DND-41 (cell line): ENCODE results near the gene FAM229A.
"Not testable (repeated sequence)": the region's sequence is repeated elsewhere in the genome, so short reads cannot be mapped to it uniquely, and the experiment has no call there.

Experiments used
- EZH2 ChIP-seq: IDR thresholded peaks from 3 replicates; pipeline ENCODE4 v1.6.1; 2012; ENCODE audit warnings: borderline replicate concordance, low read depth, mild to moderate bottlenecking, moderate library complexity, low read length, inconsistent platforms; ENCODE audit not compliant: severe bottlenecking
- TF ChIP-seq, protein P1 (sequence below): IDR thresholded peaks from 2 replicates; pipeline ENCODE4 v1.5.1; 2012; ENCODE audit warnings: borderline replicate concordance, low read length, moderate library complexity, mild to moderate bottlenecking; ENCODE audit not compliant: poor library complexity, severe bottlenecking; ENCODE audit errors: extremely low read depth

DNA sequence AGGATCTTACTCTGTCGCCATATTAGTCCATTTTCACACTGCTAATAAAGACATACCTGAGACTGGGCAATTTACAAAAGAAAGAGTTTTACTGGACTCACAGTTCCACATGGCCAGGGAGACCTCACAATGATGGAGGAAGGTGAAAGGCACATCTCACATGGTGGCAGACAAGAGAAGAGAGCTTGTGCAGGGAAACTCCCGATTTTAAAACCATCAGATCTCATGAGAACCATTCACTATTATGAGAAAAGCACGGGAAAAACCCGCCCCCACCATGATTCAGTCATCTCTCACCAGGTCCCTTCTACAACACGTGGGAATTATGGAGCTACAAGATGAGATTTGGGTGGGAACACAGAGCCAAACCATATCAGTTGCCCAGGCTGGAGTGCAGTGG lies 34.2 kb upstream of the FAM229A start:
- not testable (repeated sequence) for TF ChIP-seq EZH2
- TF ChIP-seq, protein P1, sequence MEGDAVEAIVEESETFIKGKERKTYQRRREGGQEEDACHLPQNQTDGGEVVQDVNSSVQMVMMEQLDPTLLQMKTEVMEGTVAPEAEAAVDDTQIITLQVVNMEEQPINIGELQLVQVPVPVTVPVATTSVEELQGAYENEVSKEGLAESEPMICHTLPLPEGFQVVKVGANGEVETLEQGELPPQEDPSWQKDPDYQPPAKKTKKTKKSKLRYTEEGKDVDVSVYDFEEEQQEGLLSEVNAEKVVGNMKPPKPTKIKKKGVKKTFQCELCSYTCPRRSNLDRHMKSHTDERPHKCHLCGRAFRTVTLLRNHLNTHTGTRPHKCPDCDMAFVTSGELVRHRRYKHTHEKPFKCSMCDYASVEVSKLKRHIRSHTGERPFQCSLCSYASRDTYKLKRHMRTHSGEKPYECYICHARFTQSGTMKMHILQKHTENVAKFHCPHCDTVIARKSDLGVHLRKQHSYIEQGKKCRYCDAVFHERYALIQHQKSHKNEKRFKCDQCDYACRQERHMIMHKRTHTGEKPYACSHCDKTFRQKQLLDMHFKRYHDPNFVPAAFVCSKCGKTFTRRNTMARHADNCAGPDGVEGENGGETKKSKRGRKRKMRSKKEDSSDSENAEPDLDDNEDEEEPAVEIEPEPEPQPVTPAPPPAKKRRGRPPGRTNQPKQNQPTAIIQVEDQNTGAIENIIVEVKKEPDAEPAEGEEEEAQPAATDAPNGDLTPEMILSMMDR, result not testable (repeated sequence)
